MG63 (cell line): ENCODE data around the gene ZNF319. TPM values are rescaled to one million over a fixed set of nuclear protein-coding genes. Genes with fewer than 3 reads are reported as not detected.

Source experiments
- DNase-seq: peaks from one replicate; pipeline ENCODE4 v3.0.0-alpha.2; 2020
- H3K27me3 ChIP-seq: fragments of 250-450 bp; sonication (Bioruptor Pico); 2 replicates; pipeline ENCODE4 v1.5.1; 2020; ENCODE audit warnings: mild to moderate bottlenecking, moderate library complexity
- H3K36me3 ChIP-seq: fragments of 250-450 bp; sonication (Bioruptor Pico); 2 replicates; pipeline ENCODE4 v1.5.1; 2020; ENCODE audit warnings: mild to moderate bottlenecking, moderate library complexity
- H3K4me3 ChIP-seq: fragments of 250-450 bp; sonication (Bioruptor Pico); 2 replicates; pipeline ENCODE4 v1.5.1; 2020; ENCODE audit warnings: mild to moderate bottlenecking, moderate library complexity
- H3K9me3 ChIP-seq: fragments of 250-450 bp; sonication (Bioruptor Pico); 2 replicates; pipeline ENCODE4 v1.5.1; 2020; ENCODE audit warnings: mild to moderate bottlenecking, moderate library complexity
- total RNA-seq: library from RNA; depleted of rRNA; stranded (reverse); fragments of >200 nt; shearing (Covaris generic); gene quantifications from 2 replicates; pipeline ENCODE4 v1.2.3, GENCODE V29; 2014; ENCODE audit warnings: low replicate concordance

The ZNF319 gene
- total RNA-seq, 1 experiment from 2014 or later = 15.5 TPM

GRCh38 chr16:58026705-58027160, 26.3 kb upstream of the ZNF319 start:
- no peak for DNase-seq

GRCh38 chr16:58026139-58026704, 25.8 kb upstream of the ZNF319 start:
- Histone ChIP-seq H3K9me3 (no peaks in the 10 kb centered on the region), H3K27me3 (peaks cover 7% of the 10 kb centered on the region), H3K4me3 (peak overlapping the region; percentile 57), H3K36me3 (no peaks in the 10 kb centered on the region)
- peak; percentile 81 for DNase-seq

More at GRCh38 chr16:58026705-58027160, 26.3 kb upstream of the ZNF319 start:
- H3K36me3 ChIP-seq = no peaks in the 10 kb centered on the region
- no peaks in the 10 kb centered on the region for H3K9me3 ChIP-seq
- H3K27me3 ChIP-seq = peaks cover 7% of the 10 kb centered on the region
- H3K4me3 ChIP-seq = peak overlapping the region; percentile 57

- H3K27me3 ChIP-seq = peaks cover 7% of the 10 kb centered on the region
- H3K4me3 ChIP-seq = peak within 1 kb of the TSS; percentile 57
- H3K36me3 ChIP-seq = 0 out of 2 replicates have a peak, but pooled peaks cover 5% of the 10 kb centered on the region
- DNase-seq = peak; percentile 84
- H3K9me3 ChIP-seq = no peaks in the 10 kb centered on the region
These were observed 25.1 kb upstream of the ZNF319 start, which contains the start of gene MMP15 for GRCh38 chr16:58025351-58026138. Gene MMP15, plus strand, starts transcription at chr16:58025754. Its CDS starts 597 bp downstream, at chr16:58026351.

- Histone ChIP-seq H3K9me3 (no peaks in the 10 kb centered on the region), H3K27me3 (peaks cover 7% of the 10 kb centered on the region), H3K36me3 (0 out of 2 replicates have a peak, but pooled peaks cover 5% of the 10 kb centered on the region), H3K4me3 (peak overlapping the region; percentile 57)
- DNase-seq = no peak
These were observed 24.2 kb upstream of the ZNF319 start for GRCh38 chr16:58024486-58025350.

- Histone ChIP-seq H3K9me3 (no peaks in the 10 kb centered on the region), H3K4me3 (no peak overlapping the region), H3K36me3 (0 out of 2 replicates have a peak, but pooled peaks cover 5% of the 10 kb centered on the region), H3K27me3 (peaks cover 7% of the 10 kb centered on the region)
- peak; percentile 98 for DNase-seq
These were observed 22.3 kb upstream of the ZNF319 start for GRCh38 chr16:58022601-58023371.

- H3K27me3 ChIP-seq = peaks cover 6% of the 10 kb centered on the region
- H3K4me3 ChIP-seq = no peak overlapping the region
- H3K9me3 ChIP-seq = no peaks in the 10 kb centered on the region
- 0 out of 2 replicates have a peak, but pooled peaks cover 5% of the 10 kb centered on the region for H3K36me3 ChIP-seq
- peak; percentile 84 for DNase-seq
These were observed 21.4 kb upstream of the ZNF319 start for GRCh38 chr16:58021661-58022551.

GRCh38 chr16:58020628-58021521, 20.4 kb upstream of the ZNF319 start:
- Histone ChIP-seq H3K9me3 (no peaks in the 10 kb centered on the region), H3K36me3 (peaks cover 6% of the 10 kb centered on the region; the same call in 1 of the 2 replicates), H3K4me3 (no peak overlapping the region), H3K27me3 (no peaks in the 10 kb centered on the region)
- DNase-seq = peak; percentile 61

- no peak for DNase-seq
- H3K36me3 ChIP-seq = peaks cover 11% of the 10 kb centered on the region
- no peaks in the 10 kb centered on the region for H3K9me3 ChIP-seq
- no peaks in the 10 kb centered on the region for H3K27me3 ChIP-seq
- H3K4me3 ChIP-seq = no peak overlapping the region
These were observed 19.5 kb upstream of the ZNF319 start for GRCh38 chr16:58019866-58020538.

GRCh38 chr16:58018803-58019202, 18.3 kb upstream of the ZNF319 start:
- DNase-seq = no peak
- Histone ChIP-seq H3K9me3 (no peaks in the 10 kb centered on the region), H3K27me3 (no peaks in the 10 kb centered on the region), H3K36me3 (peaks cover 15% of the 10 kb centered on the region), H3K4me3 (no peak overlapping the region)

- no peaks in the 10 kb centered on the region for H3K9me3 ChIP-seq
- DNase-seq = no peak
- H3K27me3 ChIP-seq = no peaks in the 10 kb centered on the region
- peaks cover 24% of the 10 kb centered on the region for H3K36me3 ChIP-seq
- no peak overlapping the region for H3K4me3 ChIP-seq
These were observed 16.5 kb upstream of the ZNF319 start for GRCh38 chr16:58016840-58017446.

- no peaks in the 10 kb centered on the region for H3K27me3 ChIP-seq
- H3K4me3 ChIP-seq = no peak overlapping the region
- peaks cover 32% of the 10 kb centered on the region for H3K36me3 ChIP-seq
- no peak for DNase-seq
- H3K9me3 ChIP-seq = no peaks in the 10 kb centered on the region
These were observed 12.9 kb upstream of the ZNF319 start for GRCh38 chr16:58013201-58013956.

GRCh38 chr16:58012481-58012880, 12.0 kb upstream of the ZNF319 start:
- no peak overlapping the region for H3K4me3 ChIP-seq
- H3K27me3 ChIP-seq = no peaks in the 10 kb centered on the region
- no peak for DNase-seq
- peaks cover 34% of the 10 kb centered on the region for H3K36me3 ChIP-seq
- H3K9me3 ChIP-seq = peaks cover 2% of the 10 kb centered on the region; the same call in 1 of the 2 replicates

GRCh38 chr16:58011652-58012051, 11.2 kb upstream of the ZNF319 start:
- Histone ChIP-seq H3K36me3 (peaks cover 42% of the 10 kb centered on the region), H3K4me3 (no peak overlapping the region), H3K27me3 (no peaks in the 10 kb centered on the region), H3K9me3 (peaks cover 3% of the 10 kb centered on the region; the same call in 1 of the 2 replicates)
- no peak for DNase-seq
